SK-N-SH treated with all-trans-retinoic acid at 6 μM for 48 hours (cell line): ENCODE results near the gene AKAP6.

Source experiments
- ARNTL ChIP-seq: fragments of 450-650 bp; formaldehyde crosslinking; IDR thresholded peaks from 2 replicates; pipeline ENCODE4 v1.5.0; 2020; ENCODE audit warnings: low read depth, mild to moderate bottlenecking, moderate library complexity, borderline replicate concordance
- CREB5 ChIP-seq: fragments of 250-450 bp; sonication (Bioruptor Pico); IDR thresholded peaks from 2 replicates; pipeline ENCODE4 v1.5.1; 2020; ENCODE audit warnings: low read depth, mild to moderate bottlenecking, moderate library complexity
- CSRNP3 ChIP-seq: fragments of 250-450 bp; sonication (Bioruptor Pico); IDR thresholded peaks from 2 replicates; pipeline ENCODE4 v1.5.1; 2021; ENCODE audit warnings: mild to moderate bottlenecking, moderate library complexity
- GLIS3 ChIP-seq: fragments of 250-450 bp; sonication (Bioruptor Pico); IDR thresholded peaks from 2 replicates; pipeline ENCODE4 v1.5.0; 2020; ENCODE audit warnings: mild to moderate bottlenecking, moderate library complexity
- ISL1 ChIP-seq: fragments of 250-450 bp; sonication (Bioruptor Pico); IDR thresholded peaks from 2 replicates; pipeline ENCODE4 v2.1.2; 2022; ENCODE audit warnings: mild to moderate bottlenecking, moderate library complexity
- OSR1 ChIP-seq: fragments of 250-450 bp; sonication (Bioruptor Pico); IDR thresholded peaks from 2 replicates; pipeline ENCODE4 v1.8.0; 2022; ENCODE audit warnings: moderate library complexity, mild to moderate bottlenecking, inconsistent platforms
- RARB ChIP-seq: fragments of 250-450 bp; sonication (Bioruptor Pico); IDR thresholded peaks from 2 replicates; pipeline ENCODE4 v1.8.0; 2021; ENCODE audit warnings: mild to moderate bottlenecking, moderate library complexity
- SNAI2 ChIP-seq: fragments of 250-450 bp; sonication (Bioruptor Pico); IDR thresholded peaks from 2 replicates; pipeline ENCODE4 v1.5.0; 2020; ENCODE audit warnings: mild to moderate bottlenecking, moderate library complexity
- TOX ChIP-seq: fragments of 250-450 bp; sonication (Bioruptor Pico); IDR thresholded peaks from 2 replicates; pipeline ENCODE4 v1.8.0; 2021; ENCODE audit warnings: mild to moderate bottlenecking, moderate library complexity, borderline replicate concordance
- ZFP30 ChIP-seq: fragments of 450-650 bp; formaldehyde crosslinking; IDR thresholded peaks from 2 replicates; pipeline ENCODE4 v1.5.0; 2022; ENCODE audit warnings: mild to moderate bottlenecking, moderate library complexity

- TF ChIP-seq TOX (CRISPR knock-in tag) (no peak), OSR1 (CRISPR knock-in tag) (no peak), ISL1 (CRISPR knock-in tag) (no peak), ZFP30 (CRISPR knock-in tag) (no peak), RARB (CRISPR knock-in tag) (no peak), GLIS3 (CRISPR knock-in tag) (no peak), SNAI2 (no peak), CREB5 (no peak), ARNTL (CRISPR knock-in tag) (no peak), CSRNP3 (CRISPR knock-in tag) (no peak)
These were observed 196.5 kb downstream of the AKAP6 start for GRCh38 chr14:32525591-32525990.
